ENCODE data around the gene OR6J1. TPM values are rescaled to one million over a fixed set of nuclear protein-coding genes. Genes with fewer than 3 reads are reported as not detected.
A peak's percentile ranks its signal among the peaks of the same experiment; 100 is the strongest.

Gene OR6J1
- total and polyA plus RNA-seq, 2 of the 13 experiments (the other 11 are each of a cell fraction or from before 2014, with no cell fraction given) = not detected

DNA sequence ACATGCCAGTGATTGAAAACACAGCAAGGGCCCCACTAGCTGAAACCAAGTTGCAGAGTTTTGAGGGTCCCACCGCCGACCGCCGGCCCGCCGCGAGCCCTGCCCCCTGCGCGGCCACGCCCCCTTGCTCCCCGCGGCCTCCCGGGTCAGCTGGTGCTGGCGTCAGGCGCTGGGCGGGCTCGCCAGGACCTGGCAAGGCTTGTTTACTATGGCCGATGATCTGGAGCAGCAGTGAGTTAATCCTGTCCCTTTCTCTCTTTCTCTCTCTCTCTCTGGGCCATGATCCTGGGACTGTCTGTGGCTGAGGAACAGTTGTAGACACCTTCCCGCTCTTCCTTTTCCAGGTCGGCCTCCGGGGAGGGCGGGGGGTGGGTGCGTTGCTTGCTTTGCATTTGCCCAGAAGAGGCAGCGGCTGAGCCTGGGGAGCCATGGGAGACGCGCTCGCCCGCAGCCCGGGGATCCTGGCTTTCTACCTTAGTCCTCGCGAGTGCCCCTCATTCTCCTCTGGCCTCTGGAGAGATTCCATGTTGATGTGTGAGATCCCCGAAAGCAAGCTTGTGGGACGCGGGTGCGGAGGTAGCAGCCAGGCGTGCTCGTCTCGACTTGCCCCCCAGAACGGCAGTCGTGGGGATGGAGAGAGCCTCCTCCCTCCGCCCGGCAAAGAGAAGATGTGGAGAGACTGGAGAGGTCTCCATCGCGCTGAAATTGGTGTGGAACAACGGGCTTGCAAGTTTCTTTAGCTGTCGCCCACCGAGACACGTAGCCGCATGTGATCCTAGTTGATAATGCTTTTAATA is 45.9 kb downstream of the OR6J1 start, which contains the start of gene ABHD4 (continued):
- TF ChIP-seq, protein P1, sequence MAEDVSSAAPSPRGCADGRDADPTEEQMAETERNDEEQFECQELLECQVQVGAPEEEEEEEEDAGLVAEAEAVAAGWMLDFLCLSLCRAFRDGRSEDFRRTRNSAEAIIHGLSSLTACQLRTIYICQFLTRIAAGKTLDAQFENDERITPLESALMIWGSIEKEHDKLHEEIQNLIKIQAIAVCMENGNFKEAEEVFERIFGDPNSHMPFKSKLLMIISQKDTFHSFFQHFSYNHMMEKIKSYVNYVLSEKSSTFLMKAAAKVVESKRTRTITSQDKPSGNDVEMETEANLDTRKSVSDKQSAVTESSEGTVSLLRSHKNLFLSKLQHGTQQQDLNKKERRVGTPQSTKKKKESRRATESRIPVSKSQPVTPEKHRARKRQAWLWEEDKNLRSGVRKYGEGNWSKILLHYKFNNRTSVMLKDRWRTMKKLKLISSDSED (CRISPR knock-in tag; IDR thresholded peaks at IDR 0.05) = no peak
- TF ChIP-seq, protein P2, sequence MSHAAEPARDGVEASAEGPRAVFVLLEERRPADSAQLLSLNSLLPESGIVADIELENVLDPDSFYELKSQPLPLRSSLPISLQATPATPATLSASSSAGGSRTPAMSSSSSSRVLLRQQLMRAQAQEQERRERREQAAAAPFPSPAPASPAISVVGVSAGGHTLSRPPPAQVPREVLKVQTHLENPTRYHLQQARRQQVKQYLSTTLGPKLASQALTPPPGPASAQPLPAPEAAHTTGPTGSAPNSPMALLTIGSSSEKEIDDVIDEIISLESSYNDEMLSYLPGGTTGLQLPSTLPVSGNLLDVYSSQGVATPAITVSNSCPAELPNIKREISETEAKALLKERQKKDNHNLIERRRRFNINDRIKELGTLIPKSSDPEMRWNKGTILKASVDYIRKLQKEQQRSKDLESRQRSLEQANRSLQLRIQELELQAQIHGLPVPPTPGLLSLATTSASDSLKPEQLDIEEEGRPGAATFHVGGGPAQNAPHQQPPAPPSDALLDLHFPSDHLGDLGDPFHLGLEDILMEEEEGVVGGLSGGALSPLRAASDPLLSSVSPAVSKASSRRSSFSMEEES (CRISPR knock-in tag; IDR thresholded peaks at IDR 0.05) = peak; percentile 70
- TF ChIP-seq, protein P3, sequence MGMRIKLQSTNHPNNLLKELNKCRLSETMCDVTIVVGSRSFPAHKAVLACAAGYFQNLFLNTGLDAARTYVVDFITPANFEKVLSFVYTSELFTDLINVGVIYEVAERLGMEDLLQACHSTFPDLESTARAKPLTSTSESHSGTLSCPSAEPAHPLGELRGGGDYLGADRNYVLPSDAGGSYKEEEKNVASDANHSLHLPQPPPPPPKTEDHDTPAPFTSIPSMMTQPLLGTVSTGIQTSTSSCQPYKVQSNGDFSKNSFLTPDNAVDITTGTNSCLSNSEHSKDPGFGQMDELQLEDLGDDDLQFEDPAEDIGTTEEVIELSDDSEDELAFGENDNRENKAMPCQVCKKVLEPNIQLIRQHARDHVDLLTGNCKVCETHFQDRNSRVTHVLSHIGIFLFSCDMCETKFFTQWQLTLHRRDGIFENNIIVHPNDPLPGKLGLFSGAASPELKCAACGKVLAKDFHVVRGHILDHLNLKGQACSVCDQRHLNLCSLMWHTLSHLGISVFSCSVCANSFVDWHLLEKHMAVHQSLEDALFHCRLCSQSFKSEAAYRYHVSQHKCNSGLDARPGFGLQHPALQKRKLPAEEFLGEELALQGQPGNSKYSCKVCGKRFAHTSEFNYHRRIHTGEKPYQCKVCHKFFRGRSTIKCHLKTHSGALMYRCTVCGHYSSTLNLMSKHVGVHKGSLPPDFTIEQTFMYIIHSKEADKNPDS (CRISPR knock-in tag; IDR thresholded peaks at IDR 0.05) = no peak; the same call in 1 of the 2 replicates
- TF ChIP-seq PAWR (CRISPR knock-in tag; IDR thresholded peaks at IDR 0.05; ENCODE audit: borderline replicate concordance) (no peak), ZMYM4 (CRISPR knock-in tag; IDR thresholded peaks at IDR 0.05) (peak; percentile 90), ZNF326 (CRISPR knock-in tag; IDR thresholded peaks at IDR 0.05; ENCODE audit: borderline replicate concordance) (0 out of 2 replicates have a peak, but pooled peaks have one; percentile 41), NCOA1 (CRISPR knock-in tag; IDR thresholded peaks at IDR 0.05) (no peak; the same call in 1 of the 2 replicates), MAF1 (CRISPR knock-in tag; IDR thresholded peaks at IDR 0.05; ENCODE audit: borderline replicate concordance) (0 out of 2 replicates have a peak, but pooled peaks have one; percentile 54), NKX3-1 (CRISPR knock-in tag; IDR thresholded peaks at IDR 0.05) (0 out of 2 replicates have a peak, but pooled peaks have one; percentile 50), ZBTB7A (CRISPR knock-in tag; IDR thresholded peaks at IDR 0.05) (0 out of 2 replicates have a peak, but pooled peaks have one; percentile 63)
- TF ChIP-seq, protein P4, sequence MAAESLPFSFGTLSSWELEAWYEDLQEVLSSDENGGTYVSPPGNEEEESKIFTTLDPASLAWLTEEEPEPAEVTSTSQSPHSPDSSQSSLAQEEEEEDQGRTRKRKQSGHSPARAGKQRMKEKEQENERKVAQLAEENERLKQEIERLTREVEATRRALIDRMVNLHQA (CRISPR knock-in tag; IDR thresholded peaks at IDR 0.05) = no peak
- TF ChIP-seq, protein P5, sequence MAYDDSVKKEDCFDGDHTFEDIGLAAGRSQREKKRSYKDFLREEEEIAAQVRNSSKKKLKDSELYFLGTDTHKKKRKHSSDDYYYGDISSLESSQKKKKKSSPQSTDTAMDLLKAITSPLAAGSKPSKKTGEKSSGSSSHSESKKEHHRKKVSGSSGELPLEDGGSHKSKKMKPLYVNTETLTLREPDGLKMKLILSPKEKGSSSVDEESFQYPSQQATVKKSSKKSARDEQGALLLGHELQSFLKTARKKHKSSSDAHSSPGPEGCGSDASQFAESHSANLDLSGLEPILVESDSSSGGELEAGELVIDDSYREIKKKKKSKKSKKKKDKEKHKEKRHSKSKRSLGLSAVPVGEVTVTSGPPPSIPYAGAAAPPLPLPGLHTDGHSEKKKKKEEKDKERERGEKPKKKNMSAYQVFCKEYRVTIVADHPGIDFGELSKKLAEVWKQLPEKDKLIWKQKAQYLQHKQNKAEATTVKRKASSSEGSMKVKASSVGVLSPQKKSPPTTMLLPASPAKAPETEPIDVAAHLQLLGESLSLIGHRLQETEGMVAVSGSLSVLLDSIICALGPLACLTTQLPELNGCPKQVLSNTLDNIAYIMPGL (CRISPR knock-in tag; IDR thresholded peaks at IDR 0.05; ENCODE audit: borderline replicate concordance in 1 of 2, low read depth in 1 of 2) = peak; percentile 94 to 96
- TF ChIP-seq, protein P6, sequence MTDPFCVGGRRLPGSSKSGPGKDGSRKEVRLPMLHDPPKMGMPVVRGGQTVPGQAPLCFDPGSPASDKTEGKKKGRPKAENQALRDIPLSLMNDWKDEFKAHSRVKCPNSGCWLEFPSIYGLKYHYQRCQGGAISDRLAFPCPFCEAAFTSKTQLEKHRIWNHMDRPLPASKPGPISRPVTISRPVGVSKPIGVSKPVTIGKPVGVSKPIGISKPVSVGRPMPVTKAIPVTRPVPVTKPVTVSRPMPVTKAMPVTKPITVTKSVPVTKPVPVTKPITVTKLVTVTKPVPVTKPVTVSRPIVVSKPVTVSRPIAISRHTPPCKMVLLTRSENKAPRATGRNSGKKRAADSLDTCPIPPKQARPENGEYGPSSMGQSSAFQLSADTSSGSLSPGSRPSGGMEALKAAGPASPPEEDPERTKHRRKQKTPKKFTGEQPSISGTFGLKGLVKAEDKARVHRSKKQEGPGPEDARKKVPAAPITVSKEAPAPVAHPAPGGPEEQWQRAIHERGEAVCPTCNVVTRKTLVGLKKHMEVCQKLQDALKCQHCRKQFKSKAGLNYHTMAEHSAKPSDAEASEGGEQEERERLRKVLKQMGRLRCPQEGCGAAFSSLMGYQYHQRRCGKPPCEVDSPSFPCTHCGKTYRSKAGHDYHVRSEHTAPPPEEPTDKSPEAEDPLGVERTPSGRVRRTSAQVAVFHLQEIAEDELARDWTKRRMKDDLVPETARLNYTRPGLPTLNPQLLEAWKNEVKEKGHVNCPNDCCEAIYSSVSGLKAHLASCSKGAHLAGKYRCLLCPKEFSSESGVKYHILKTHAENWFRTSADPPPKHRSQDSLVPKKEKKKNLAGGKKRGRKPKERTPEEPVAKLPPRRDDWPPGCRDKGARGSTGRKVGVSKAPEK (CRISPR knock-in tag; IDR thresholded peaks at IDR 0.05; ENCODE audit: borderline replicate concordance) = 0 out of 2 replicates have a peak, but pooled peaks have one; percentile 74
- TF ChIP-seq, protein P7, sequence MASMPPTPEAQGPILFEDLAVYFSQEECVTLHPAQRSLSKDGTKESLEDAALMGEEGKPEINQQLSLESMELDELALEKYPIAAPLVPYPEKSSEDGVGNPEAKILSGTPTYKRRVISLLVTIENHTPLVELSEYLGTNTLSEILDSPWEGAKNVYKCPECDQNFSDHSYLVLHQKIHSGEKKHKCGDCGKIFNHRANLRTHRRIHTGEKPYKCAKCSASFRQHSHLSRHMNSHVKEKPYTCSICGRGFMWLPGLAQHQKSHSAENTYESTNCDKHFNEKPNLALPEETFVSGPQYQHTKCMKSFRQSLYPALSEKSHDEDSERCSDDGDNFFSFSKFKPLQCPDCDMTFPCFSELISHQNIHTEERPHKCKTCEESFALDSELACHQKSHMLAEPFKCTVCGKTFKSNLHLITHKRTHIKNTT (CRISPR knock-in tag; IDR thresholded peaks at IDR 0.05) = no peak
- TF ChIP-seq, protein P8, sequence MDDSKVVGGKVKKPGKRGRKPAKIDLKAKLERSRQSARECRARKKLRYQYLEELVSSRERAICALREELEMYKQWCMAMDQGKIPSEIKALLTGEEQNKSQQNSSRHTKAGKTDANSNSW (CRISPR knock-in tag; IDR thresholded peaks at IDR 0.05; ENCODE audit: borderline replicate concordance) = 0 out of 2 replicates have a peak, but pooled peaks have one; percentile 67
